Lower lobe of right lung (tissue), 2 donors: ENCODE measurements around the gene TWF1. TPM values are rescaled to one million over a fixed set of nuclear protein-coding genes. Genes with fewer than 3 reads are reported as not detected.

Experiments used
- ATAC-seq, 2 donors: fragments of 200-7000 bp; cut with Tn5 transposase; one replicate each; pipeline ENCODE4 v1.9.1; 2020 to 2022; ENCODE audit warnings: mild to moderate bottlenecking in 2 of 2, moderate library complexity in 2 of 2
- DNase-seq: peaks from one replicate; pipeline ENCODE4 v3.0.0-alpha.2; 2020
- H3K27ac ChIP-seq: fragments of 200-600 bp; one replicate; pipeline ENCODE4 v1.8.0; 2022
- H3K27me3 ChIP-seq: fragments of 200-600 bp; one replicate; pipeline ENCODE4 v1.8.0; 2022; ENCODE audit warnings: low read depth
- H3K36me3 ChIP-seq: fragments of 200-600 bp; one replicate; pipeline ENCODE4 v1.8.0; 2022; ENCODE audit warnings: mild to moderate bottlenecking
- H3K4me1 ChIP-seq: fragments of 200-600 bp; one replicate; pipeline ENCODE4 v1.8.0; 2022
- H3K4me3 ChIP-seq: fragments of 200-600 bp; one replicate; pipeline ENCODE4 v1.8.0; 2022; ENCODE audit warnings: mild to moderate bottlenecking
- H3K9me3 ChIP-seq: fragments of 200-600 bp; one replicate; pipeline ENCODE4 v1.8.0; 2022
- CTCF ChIP-seq: fragments of 200-600 bp; IDR thresholded peaks from one replicate; pipeline ENCODE4 v1.8.0; 2022; ENCODE audit warnings: antibody characterized with exemption, mild to moderate bottlenecking
- intact Hi-C: fragments of 100-400 bp; cut with DNase I; formaldehyde crosslinking; loops from one replicate; pipeline ENCODE4 v1.11.0; 2022
- total RNA-seq: library from RNA; stranded (reverse); fragmentation: NEBNext Ultra II Directional; extraction: Animal tissue kit (Norgen Biotek cat#: 25700); gene quantifications from one replicate; pipeline ENCODE4 v1.2.1, GENCODE V29; 2021
- donor health status: DM: no; HTN: yes; CAD: no; lungs with severe emphysema.

Gene TWF1
- total RNA-seq, 1 donor from 2014 or later = 60.6 TPM

DNA sequence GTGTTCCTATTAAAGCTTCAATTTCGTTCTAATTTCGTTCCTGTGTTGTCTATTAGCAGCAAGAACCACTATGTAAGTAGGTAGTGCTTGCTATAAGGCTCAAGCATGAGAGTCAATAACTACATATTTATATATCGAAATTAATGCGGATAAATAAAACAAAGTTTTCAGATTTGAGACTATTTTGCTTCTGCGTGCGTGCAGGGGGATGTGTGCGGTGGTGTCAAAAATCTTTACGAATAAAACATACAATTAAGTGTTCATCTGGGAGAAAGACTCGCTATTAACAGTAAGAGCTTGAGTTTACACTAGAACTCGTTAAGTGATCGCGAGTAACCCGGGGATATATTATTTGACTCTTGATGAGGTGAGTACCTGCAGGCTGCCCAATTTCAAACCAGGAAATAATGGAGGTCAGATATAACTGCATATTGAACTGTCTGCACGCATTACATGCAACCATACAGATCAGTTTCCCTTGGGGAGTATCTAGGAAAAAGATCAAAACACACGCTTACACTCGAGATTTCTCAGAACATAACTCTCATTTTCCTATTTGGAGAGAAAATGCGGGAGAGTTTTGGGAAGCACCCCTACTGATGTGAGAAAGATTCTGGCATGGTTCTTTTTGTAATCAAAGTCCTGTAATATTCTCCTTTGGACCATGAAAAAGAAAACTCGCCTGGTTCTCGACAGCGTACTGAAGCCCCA is 813 bp downstream of the TWF1 start:
- H3K27ac ChIP-seq = peak overlapping the region; percentile 94
- no peaks in the 10 kb centered on the region for H3K9me3 ChIP-seq
- H3K27me3 ChIP-seq = no peaks in the 10 kb centered on the region
- intact Hi-C loops = no loop called here
- H3K36me3 ChIP-seq = peaks cover 26% of the 10 kb centered on the region
- peak in 1 of 2 donors; percentile 19 for ATAC-seq
- TF ChIP-seq CTCF = no peak
- H3K4me3 ChIP-seq = peak overlapping the region; percentile 84
- H3K4me1 ChIP-seq = peaks cover 25% of the 10 kb centered on the region
- no peak for DNase-seq

- H3K27ac ChIP-seq = no peak overlapping the region
- intact Hi-C loops = no loop called here
- peaks cover 79% of the 10 kb centered on the region for H3K36me3 ChIP-seq
Observed at GRCh38 chr12:43797561-43798217, 8.4 kb downstream of the TWF1 start.

GRCh38 chr12:43795716-43796280 is 10.3 kb downstream of the TWF1 start:
- ATAC-seq = peak; percentile 92 to 97
- H3K36me3 ChIP-seq = peaks cover 66% of the 10 kb centered on the region

More at GRCh38 chr12:43797561-43798217, 8.4 kb downstream of the TWF1 start:
- no peak for ATAC-seq
- DNase-seq = no peak
- Histone ChIP-seq H3K4me3 (no peak overlapping the region), H3K4me1 (peaks cover 1% of the 10 kb centered on the region), H3K27me3 (no peaks in the 10 kb centered on the region), H3K9me3 (no peaks in the 10 kb centered on the region)
- no peak for TF ChIP-seq CTCF

GRCh38 chr12:43789941-43790340 is 16.2 kb downstream of the TWF1 start:
- ATAC-seq (no peak), DNase-seq (no peak)
- intact Hi-C loops = no loop called here
- no peaks in the 10 kb centered on the region for H3K4me1 ChIP-seq
- H3K27me3 ChIP-seq = no peaks in the 10 kb centered on the region
- H3K4me3 ChIP-seq = no peak overlapping the region
- no peak overlapping the region for H3K27ac ChIP-seq
- H3K9me3 ChIP-seq = no peaks in the 10 kb centered on the region
- TF ChIP-seq CTCF = no peak
- H3K36me3 ChIP-seq = peaks cover 45% of the 10 kb centered on the region

More at GRCh38 chr12:43795716-43796280, 10.3 kb downstream of the TWF1 start:
- Histone ChIP-seq H3K4me3 (no peak overlapping the region), H3K27me3 (no peaks in the 10 kb centered on the region), H3K9me3 (no peaks in the 10 kb centered on the region), H3K27ac (no peak overlapping the region), H3K4me1 (no peaks in the 10 kb centered on the region)
- no peak for DNase-seq
- intact Hi-C loops = no loop called here
- no peak for TF ChIP-seq CTCF

GRCh38 chr12:43786899-43787693 is 19.0 kb downstream of the TWF1 start:
- no peak overlapping the region for H3K4me3 ChIP-seq
- no peaks in the 10 kb centered on the region for H3K27me3 ChIP-seq
- intact Hi-C loops = no loop called here
- ATAC-seq = no peak
- peaks cover 64% of the 10 kb centered on the region for H3K36me3 ChIP-seq
- H3K4me1 ChIP-seq = no peaks in the 10 kb centered on the region
- H3K27ac ChIP-seq = no peak overlapping the region
- no peak for DNase-seq
- H3K9me3 ChIP-seq = no peaks in the 10 kb centered on the region
- no peak for TF ChIP-seq CTCF
